GM21390 (cell line): ENCODE measurements around the gene DTNB.

Source experiments
- ATAC-seq: cut with Tn5 transposase; IDR thresholded peaks from one replicate; pipeline ENCODE4 v1.9.1; 2021; ENCODE audit not compliant: unreplicated experiment

Gene DTNB

GRCh38 chr2:25512707-25513106 is 160.7 kb downstream of the DTNB start:
- no peak for ATAC-seq

- ATAC-seq, result no peak
Observed at GRCh38 chr2:25506226-25506625, 167.2 kb downstream of the DTNB start.

GRCh38 chr2:25505622-25506021 is 167.8 kb downstream of the DTNB start:
- no peak for ATAC-seq

GRCh38 chr2:25505182-25505581 is 168.2 kb downstream of the DTNB start:
- ATAC-seq, result no peak

GRCh38 chr2:25504266-25504665 is 169.1 kb downstream of the DTNB start:
- ATAC-seq, result no peak

GRCh38 chr2:25499157-25499556 is 174.2 kb downstream of the DTNB start:
- ATAC-seq, result no peak

- ATAC-seq, result no peak
Observed at GRCh38 chr2:25497918-25498407, 175.4 kb downstream of the DTNB start.

GRCh38 chr2:25497229-25497917 is 176.0 kb downstream of the DTNB start:
- no peak for ATAC-seq

- ATAC-seq, result no peak
Observed at GRCh38 chr2:25494616-25495015, 178.8 kb downstream of the DTNB start.

GRCh38 chr2:25493207-25493606 is 180.2 kb downstream of the DTNB start:
- ATAC-seq, result no peak

GRCh38 chr2:25492726-25493125 is 180.7 kb downstream of the DTNB start:
- no peak for ATAC-seq

GRCh38 chr2:25491966-25492532 is 181.3 kb downstream of the DTNB start:
- ATAC-seq, result no peak

- no peak for ATAC-seq
Observed at GRCh38 chr2:25491003-25491696, 182.2 kb downstream of the DTNB start.

- ATAC-seq, result no peak
Observed at GRCh38 chr2:25490217-25490616, 183.2 kb downstream of the DTNB start.

- ATAC-seq, result no peak
Observed at GRCh38 chr2:25489631-25490030, 183.7 kb downstream of the DTNB start.

- peak; percentile 74 for ATAC-seq
Observed at GRCh38 chr2:25483607-25484266, 189.6 kb downstream of the DTNB start.

GRCh38 chr2:25482341-25482740 is 191.0 kb downstream of the DTNB start:
- ATAC-seq, result no peak

- no peak for ATAC-seq
Observed at GRCh38 chr2:25481381-25482300, 191.7 kb downstream of the DTNB start.

- no peak for ATAC-seq
Observed at GRCh38 chr2:25480561-25480960, 192.8 kb downstream of the DTNB start.

GRCh38 chr2:25479761-25480160 is 193.6 kb downstream of the DTNB start:
- no peak for ATAC-seq

GRCh38 chr2:25478736-25479135 is 194.6 kb downstream of the DTNB start:
- no peak for ATAC-seq
